Endothelial cell of umbilical vein (primary cell): ENCODE measurements around the gene PNPLA1. TPM values are rescaled to one million over a fixed set of nuclear protein-coding genes. Genes with fewer than 3 reads are reported as not detected.

Experiments used
- BruUV-seq: library from RNA; stranded (reverse); fragments of 400-500 nt; replicated peaks from 2 replicates; lab custom pipeline; 2021; lab: Mats Ljungman, UMichigan
- CTCF ChIA-PET: fragments of 300-600, 350-600 bp; sonication (Branson Sonifier 250); formaldehyde crosslinking; loops from one replicate; lab custom pipeline; 2021; ENCODE audit warnings: antibody characterized with exemption, inconsistent platforms; lab: Charles Lee
- POLR2A ChIA-PET: fragments of 300-600, 350-600 bp; sonication (Branson Sonifier 250); formaldehyde crosslinking; loops from one replicate; lab custom pipeline; 2021; ENCODE audit warnings: antibody characterized with exemption, inconsistent platforms; lab: Charles Lee
- DNase-seq: peaks from one replicate; pipeline ENCODE4 v3.0.0-alpha.2; 2011; ENCODE audit warnings: low read depth, low spot score
- FAIRE-seq: peaks from 2 replicates; lab custom pipeline; 2011; peaks lifted over from hg19 to GRCh38; lab: Jason Lieb, UNC
- H2AFZ ChIP-seq: 2 replicates; pipeline ENCODE4 v1.6.0; 2012; ENCODE audit warnings: low read depth, low read length, control low read depth, inconsistent platforms
- H3K27ac ChIP-seq: 2 replicates; pipeline ENCODE4 v1.5.1; 2011; ENCODE audit warnings: low read depth, mild to moderate bottlenecking, control low read depth, low read length, moderate library complexity; ENCODE audit not compliant: insufficient read depth
- H3K27me3 ChIP-seq, 2 experiments: 2 replicates each; pipeline versions ENCODE4 v1.6.0 to v1.6.1; 2011; ENCODE audit warnings: low read length in 2 of 2, mixed read lengths in 1 of 2; ENCODE audit not compliant: control insufficient read depth in 2 of 2, insufficient read depth in 2 of 2
- H3K36me3 ChIP-seq, 2 experiments: 2 replicates in 1 of 2; 3 replicates in 1 of 2; pipeline ENCODE4 v1.5.1; 2011; ENCODE audit warnings: low read length in 2 of 2, mild to moderate bottlenecking in 1 of 2, moderate library complexity in 1 of 2; ENCODE audit not compliant: control insufficient read depth in 2 of 2, insufficient read depth in 2 of 2; ENCODE audit errors: extremely low read depth in 1 of 2
- H3K4me1 ChIP-seq: 3 replicates; pipeline ENCODE4 v1.5.1; 2011; ENCODE audit warnings: mild to moderate bottlenecking, low read length; ENCODE audit not compliant: control insufficient read depth, insufficient read depth; ENCODE audit errors: extremely low read depth
- H3K4me2 ChIP-seq: 2 replicates; pipeline ENCODE4 v1.6.1; 2011; ENCODE audit warnings: low read length, control low read depth, mixed read lengths; ENCODE audit not compliant: insufficient read depth
- H3K4me3 ChIP-seq, 3 experiments: fragments of 200-600 bp in 1 of 3; sonication (generic), shearing (Covaris generic) in 1 of 3; replicated peaks in 1 of 3; 2 replicates each; pipeline ENCODE4 v1.5.1; 2011 to 2016; ENCODE audit warnings: control low read depth in 3 of 3, low read length in 3 of 3, mild to moderate bottlenecking in 2 of 3, inconsistent platforms in 1 of 3, low read depth in 1 of 3, moderate library complexity in 1 of 3; ENCODE audit not compliant: insufficient read depth in 1 of 3
- H3K79me2 ChIP-seq: 2 replicates; pipeline ENCODE4 v1.6.0; 2012; ENCODE audit warnings: low read length, inconsistent platforms; ENCODE audit not compliant: control insufficient read depth, insufficient read depth
- H3K9ac ChIP-seq: replicated peaks from 2 replicates; pipeline ENCODE3; 2011; ENCODE audit warnings: low read length, control low read depth; ENCODE audit not compliant: insufficient read depth; ENCODE audit errors: extremely low read depth
- H3K9me1 ChIP-seq: replicated peaks from 3 replicates; pipeline ENCODE4 v1.6.0; 2011; ENCODE audit warnings: mild to moderate bottlenecking, low read length; ENCODE audit not compliant: control insufficient read depth, insufficient read depth; ENCODE audit errors: extremely low read depth
- H3K9me3 ChIP-seq: replicated peaks from 2 replicates; pipeline ENCODE4 v1.5.1; 2012; ENCODE audit warnings: low read length, inconsistent platforms; ENCODE audit not compliant: control insufficient read depth, insufficient read depth
- H4K20me1 ChIP-seq: replicated peaks from 2 replicates; pipeline ENCODE3; 2011; ENCODE audit warnings: mild to moderate bottlenecking, low read length; ENCODE audit not compliant: control insufficient read depth, insufficient read depth; ENCODE audit errors: extremely low read depth
- EZH2 ChIP-seq: IDR thresholded peaks from 2 replicates; pipeline ENCODE4 v1.6.1; 2012; ENCODE audit warnings: borderline replicate concordance, low read depth, mild to moderate bottlenecking, moderate library complexity, low read length, inconsistent platforms; ENCODE audit not compliant: severe bottlenecking
- FOS ChIP-seq: IDR thresholded peaks from 2 replicates; pipeline ENCODE4 v1.6.1; 2011; ENCODE audit warnings: mild to moderate bottlenecking, low read length, moderate library complexity, borderline replicate concordance; ENCODE audit not compliant: insufficient read depth
- GATA2 ChIP-seq: IDR thresholded peaks from 2 replicates; pipeline ENCODE4 v1.7.0; 2011; ENCODE audit warnings: low read depth, mild to moderate bottlenecking, moderate library complexity, mixed read lengths, low read length; ENCODE audit not compliant: insufficient read length, insufficient read depth
- JUN ChIP-seq: IDR thresholded peaks from 2 replicates; pipeline ENCODE4 v1.6.1; 2011; ENCODE audit warnings: borderline replicate concordance, low read depth; ENCODE audit not compliant: insufficient read length, insufficient read depth
- MYC ChIP-seq: IDR thresholded peaks from one replicate; pipeline ENCODE4 v1.6.1; 2011; ENCODE audit warnings: mild to moderate bottlenecking, low read depth, low read length
- POLR2A ChIP-seq: IDR thresholded peaks from 2 replicates; pipeline ENCODE4 v1.6.1; 2012; ENCODE audit warnings: low read depth, mild to moderate bottlenecking, control low read depth, low read length
- POLR2AphosphoS5 ChIP-seq: IDR thresholded peaks from 2 replicates; pipeline ENCODE4 v1.6.1; 2012; ENCODE audit warnings: low read depth, mild to moderate bottlenecking, control low read depth, low read length, moderate library complexity; ENCODE audit not compliant: insufficient read depth
- dilution Hi-C: fragments of 300-500 bp; cut with MboI; formaldehyde crosslinking; loops from one replicate; pipeline ENCODE4 v1.15.0; 2019; ENCODE audit warnings: low sequenced_read_pairs; ENCODE audit not compliant: extremely low pct_ligation_motif_present
- intact Hi-C: fragments of 100-400 bp; cut with micrococcal nuclease; formaldehyde crosslinking; loops from one replicate; pipeline ENCODE4 v1.10.0; 2022
- polyA plus RNA-seq, 4 experiments: library from polyadenylated mRNA; depleted of rRNA in 3 of 4; stranded (reverse) in 3 of 4; unstranded in 1 of 4; fragments of >200 nt; gene quantifications; 2 replicates each; pipeline versions ENCODE4 v1.2.1 to v1.2.3, GENCODE V29; 2011 to 2012; ENCODE audit warnings: missing spikeins in 1 of 4
- total RNA-seq: library from RNA; stranded (reverse); gene quantifications from 2 replicates; pipeline ENCODE4 v1.2.3, GENCODE V29; 2021
- TF ChIP-seq, protein P1 (sequence below), 2 donors: IDR thresholded peaks; 1 replicate in 1 of 2; 2 replicates in 1 of 2; pipeline ENCODE4 v1.5.1; 2011; ENCODE audit warnings: low read length in 2 of 2, mild to moderate bottlenecking in 2 of 2, moderate library complexity in 2 of 2, control low read depth in 1 of 2, inconsistent platforms in 1 of 2, low read depth in 1 of 2; ENCODE audit not compliant: insufficient read depth in 1 of 2; ENCODE audit errors: extremely low read depth in 1 of 2
- TF ChIP-seq, protein P2 (sequence below): IDR thresholded peaks from 2 replicates; pipeline ENCODE4 v1.6.1; 2011; ENCODE audit not compliant: insufficient read depth, insufficient read length

PNPLA1 gene
- total and polyA plus RNA-seq, 2 donors (not counting 3 experiments of a cell fraction or from before 2014, with no cell fraction given): not detected

DNA sequence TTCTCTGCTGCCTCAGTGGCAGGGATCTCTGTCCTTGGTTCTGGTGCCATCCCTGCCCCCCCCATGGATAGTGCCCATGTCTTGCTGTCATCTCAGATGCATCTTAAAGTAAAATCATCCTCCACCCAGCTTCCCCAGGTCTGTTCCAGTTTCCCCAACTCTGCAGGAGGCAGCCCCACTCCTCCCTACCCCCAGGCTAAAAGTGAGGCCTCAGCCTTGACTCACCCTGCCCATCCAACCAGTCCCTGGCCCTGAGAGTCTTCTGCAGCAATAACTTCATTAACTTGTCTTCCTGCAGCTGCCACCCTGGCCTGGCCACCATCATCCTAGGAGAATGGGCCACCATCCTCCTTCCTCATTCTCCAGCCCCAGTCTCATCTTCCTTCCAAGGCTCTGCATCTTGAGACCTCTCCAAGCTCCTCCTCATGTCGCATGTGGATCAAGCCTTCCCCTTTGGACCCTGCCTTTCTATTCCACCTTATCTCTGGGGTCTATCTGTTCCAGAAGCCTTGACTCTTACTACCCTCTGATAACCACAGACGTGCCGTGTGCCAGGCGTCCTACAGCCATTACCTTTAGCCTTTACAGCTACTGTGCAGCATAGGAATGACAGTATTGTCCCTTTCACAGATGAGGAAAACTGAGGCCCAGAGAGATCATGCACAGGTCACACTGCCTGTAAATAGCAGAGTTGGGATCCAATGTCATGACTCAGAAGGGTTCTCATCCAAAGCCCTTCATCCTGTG, 2.0 kb upstream of the PNPLA1 start:
- no peak for DNase-seq
- Histone ChIP-seq H3K79me2 (no peaks in the 10 kb centered on the region), H3K9me3 (peaks cover 1% of the 10 kb centered on the region), H2AFZ (no peak overlapping the region), H3K9ac (no peak overlapping the region), H3K4me1 (peaks cover 7% of the 10 kb centered on the region), H3K9me1 (no peaks in the 10 kb centered on the region), H3K4me3 (no peak overlapping the region), H3K4me2 (no peak overlapping the region), H3K36me3 (no peaks in the 10 kb centered on the region), H3K27ac (no peak overlapping the region), H3K27me3 (peaks cover 3 to 5% of the 10 kb centered on the region in 2 experiments), H4K20me1 (no peaks in the 10 kb centered on the region)
- no peak for FAIRE-seq
- CTCF ChIA-PET: interaction anchor here (1.2 to 1.6 kb wide), 2 partner anchors 20 to 34 kb away, joined by 3 to 4 read pairs; no protein-coding TSS in a partner anchor
- POLR2A ChIA-PET: no interaction called here
- dilution Hi-C loops (no loop called here), intact Hi-C loops (no loop called here)
- TF ChIP-seq FOS: no peak
- no peak for TF ChIP-seq POLR2AphosphoS5
- no peak for TF ChIP-seq GATA2
- TF ChIP-seq MYC: no peak
- TF ChIP-seq POLR2A: no peak
- TF ChIP-seq, protein P1, sequence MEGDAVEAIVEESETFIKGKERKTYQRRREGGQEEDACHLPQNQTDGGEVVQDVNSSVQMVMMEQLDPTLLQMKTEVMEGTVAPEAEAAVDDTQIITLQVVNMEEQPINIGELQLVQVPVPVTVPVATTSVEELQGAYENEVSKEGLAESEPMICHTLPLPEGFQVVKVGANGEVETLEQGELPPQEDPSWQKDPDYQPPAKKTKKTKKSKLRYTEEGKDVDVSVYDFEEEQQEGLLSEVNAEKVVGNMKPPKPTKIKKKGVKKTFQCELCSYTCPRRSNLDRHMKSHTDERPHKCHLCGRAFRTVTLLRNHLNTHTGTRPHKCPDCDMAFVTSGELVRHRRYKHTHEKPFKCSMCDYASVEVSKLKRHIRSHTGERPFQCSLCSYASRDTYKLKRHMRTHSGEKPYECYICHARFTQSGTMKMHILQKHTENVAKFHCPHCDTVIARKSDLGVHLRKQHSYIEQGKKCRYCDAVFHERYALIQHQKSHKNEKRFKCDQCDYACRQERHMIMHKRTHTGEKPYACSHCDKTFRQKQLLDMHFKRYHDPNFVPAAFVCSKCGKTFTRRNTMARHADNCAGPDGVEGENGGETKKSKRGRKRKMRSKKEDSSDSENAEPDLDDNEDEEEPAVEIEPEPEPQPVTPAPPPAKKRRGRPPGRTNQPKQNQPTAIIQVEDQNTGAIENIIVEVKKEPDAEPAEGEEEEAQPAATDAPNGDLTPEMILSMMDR (IDR thresholded peaks at IDR 0.05; ENCODE audit: extremely low read depth in 1 of 2, insufficient read depth in 1 of 2, low read depth in 1 of 2, low read length in 2 of 2): no peak
- no peak for TF ChIP-seq JUN
- no peak for TF ChIP-seq EZH2
- TF ChIP-seq, protein P2, sequence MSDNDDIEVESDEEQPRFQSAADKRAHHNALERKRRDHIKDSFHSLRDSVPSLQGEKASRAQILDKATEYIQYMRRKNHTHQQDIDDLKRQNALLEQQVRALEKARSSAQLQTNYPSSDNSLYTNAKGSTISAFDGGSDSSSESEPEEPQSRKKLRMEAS: no peak
- BruUV-seq: no TSS peak
